Adipocyte (in vitro differentiated cells): ENCODE measurements around the gene SLCO3A1.
A peak's percentile ranks its signal among the peaks of the same experiment; 100 is the strongest.

Experiments
- DNase-seq: peaks from one replicate; pipeline ENCODE4 v3.0.0-alpha.2; 2015; ENCODE audit warnings: low read depth
- H3K27me3 ChIP-seq: replicated peaks from 2 replicates; pipeline ENCODE4 v1.7.0; 2013; ENCODE audit warnings: mild to moderate bottlenecking, low read length, moderate library complexity; ENCODE audit not compliant: control insufficient read depth, insufficient read depth
- H3K36me3 ChIP-seq: 2 replicates; pipeline ENCODE4 v1.7.0; 2013; ENCODE audit warnings: low read length, mild to moderate bottlenecking, moderate library complexity; ENCODE audit not compliant: control insufficient read depth, insufficient read depth, severe bottlenecking
- H3K4me1 ChIP-seq: 2 replicates; pipeline ENCODE4 v1.7.0; 2013; ENCODE audit warnings: mild to moderate bottlenecking, low read length, moderate library complexity; ENCODE audit not compliant: control insufficient read depth, insufficient read depth
- H3K4me3 ChIP-seq: 2 replicates; pipeline ENCODE4 v1.7.0; 2013; ENCODE audit warnings: mild to moderate bottlenecking, low read length, moderate library complexity
- H3K9ac ChIP-seq: 2 replicates; pipeline ENCODE4 v1.7.0; 2013; ENCODE audit warnings: mild to moderate bottlenecking, low read length, moderate library complexity
- H3K9me3 ChIP-seq: 2 replicates; pipeline ENCODE4 v1.7.0; 2013; ENCODE audit warnings: mild to moderate bottlenecking, low read length, moderate library complexity; ENCODE audit not compliant: control insufficient read depth

The SLCO3A1 gene

DNA sequence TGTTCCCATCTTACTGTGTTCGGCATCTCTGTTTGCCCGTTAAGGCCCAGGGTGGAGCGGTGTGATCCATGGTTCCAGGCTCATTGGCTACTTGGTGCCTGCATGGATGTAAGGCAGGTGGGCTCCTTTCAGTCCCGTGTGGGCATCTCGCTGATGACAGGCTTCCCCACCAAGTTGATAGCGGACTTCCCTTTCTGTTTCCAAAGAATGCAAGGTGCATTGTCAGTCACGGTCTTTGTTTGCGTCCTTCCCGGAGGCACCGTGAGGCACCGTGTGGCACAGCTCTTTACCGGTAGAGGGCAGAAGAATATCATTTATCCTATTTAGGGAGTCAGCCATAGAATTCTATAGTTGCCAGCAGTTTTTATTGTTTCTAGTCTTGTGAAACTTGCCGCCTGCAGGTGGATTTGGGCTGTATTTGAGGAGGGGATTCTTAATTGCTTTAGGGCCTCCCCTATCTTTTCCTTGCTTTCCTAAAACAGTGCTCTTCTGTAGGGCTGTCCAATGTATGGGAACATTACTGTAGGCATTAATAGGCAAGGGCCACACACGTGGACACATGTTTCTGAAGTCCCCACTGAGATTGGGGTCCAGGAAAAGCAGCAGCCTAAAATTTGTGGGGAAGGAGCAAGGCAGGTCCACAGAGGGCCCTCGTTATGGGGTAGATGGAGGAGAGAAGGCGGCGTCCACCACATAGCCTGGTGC lies 244.1 kb downstream of the SLCO3A1 start:
- peak; percentile 87 for DNase-seq
- Histone ChIP-seq H3K4me3 (no peak overlapping the region), H3K9me3 (no peaks in the 10 kb centered on the region), H3K36me3 (peaks cover 7% of the 10 kb centered on the region), H3K4me1 (no peaks in the 10 kb centered on the region), H3K27me3 (no peaks in the 10 kb centered on the region), H3K9ac (no peak overlapping the region)

DNA sequence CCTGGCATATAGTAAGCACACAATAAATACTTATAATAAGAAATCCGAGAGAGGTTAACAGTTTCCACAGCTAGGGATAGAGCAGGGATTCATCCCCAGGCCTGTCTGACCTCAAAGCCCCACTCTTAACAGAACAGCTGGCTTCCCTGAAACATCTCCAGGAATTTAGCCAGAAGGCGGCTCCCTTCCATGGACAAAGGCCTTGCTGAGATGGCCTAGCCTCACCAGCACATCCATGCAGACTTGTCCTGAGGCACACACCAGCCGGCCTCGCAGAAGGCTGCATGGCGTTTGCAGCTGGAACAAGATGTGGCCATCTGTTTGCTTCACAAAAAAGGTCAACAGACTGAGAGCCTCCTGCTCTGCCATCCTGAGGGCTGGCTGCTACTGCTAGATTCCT lies 245.4 kb downstream of the SLCO3A1 start:
- DNase-seq, result no peak
- Histone ChIP-seq H3K4me3 (no peak overlapping the region), H3K4me1 (no peaks in the 10 kb centered on the region), H3K36me3 (peaks cover 7% of the 10 kb centered on the region), H3K9ac (no peak overlapping the region), H3K9me3 (no peaks in the 10 kb centered on the region), H3K27me3 (no peaks in the 10 kb centered on the region)

DNA sequence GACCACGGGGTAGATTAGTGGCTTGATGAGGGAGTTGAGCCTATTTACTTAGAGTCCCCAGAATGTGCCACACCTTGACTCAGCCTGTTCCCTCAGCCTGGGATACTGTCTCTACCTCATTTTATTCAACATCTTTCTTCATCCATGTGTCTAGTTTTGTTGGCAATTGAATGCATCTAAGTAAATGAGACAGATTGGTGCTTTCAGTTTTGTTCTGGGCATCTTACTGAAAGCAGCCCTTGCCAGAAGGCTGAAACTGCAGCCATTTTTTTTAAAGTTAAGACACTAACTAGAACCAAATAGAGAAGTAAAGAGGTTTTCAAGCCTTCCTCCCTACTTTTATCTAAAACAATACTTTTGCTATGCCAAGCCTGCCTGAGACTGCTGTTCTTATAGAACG lies 246.8 kb downstream of the SLCO3A1 start:
- Histone ChIP-seq H3K27me3 (no peaks in the 10 kb centered on the region), H3K9ac (no peak overlapping the region), H3K4me3 (no peak overlapping the region), H3K36me3 (peaks cover 7% of the 10 kb centered on the region), H3K4me1 (no peaks in the 10 kb centered on the region), H3K9me3 (no peaks in the 10 kb centered on the region)
- DNase-seq, result no peak

DNA sequence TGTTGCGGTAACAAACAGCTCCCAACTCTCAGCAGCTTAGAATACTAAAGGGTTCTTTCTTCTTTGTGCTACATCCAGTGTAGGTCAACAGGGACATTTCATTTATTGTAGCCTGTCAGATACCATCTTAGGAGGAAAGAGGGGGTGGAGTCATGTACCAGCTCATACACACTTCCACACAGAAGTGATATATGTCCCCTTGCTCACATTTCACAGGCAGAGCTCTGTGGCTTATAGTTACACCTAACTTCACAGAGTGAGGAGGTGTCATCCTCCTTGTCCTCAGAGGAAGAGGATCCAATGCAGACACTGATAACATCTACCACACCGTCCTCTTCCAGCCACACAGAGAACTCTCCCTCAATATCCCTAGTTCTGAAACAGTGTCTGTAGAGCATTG lies 247.2 kb downstream of the SLCO3A1 start:
- H3K9me3 ChIP-seq, result no peaks in the 10 kb centered on the region
- no peak overlapping the region for H3K9ac ChIP-seq
- no peaks in the 10 kb centered on the region for H3K27me3 ChIP-seq
- H3K4me1 ChIP-seq, result no peaks in the 10 kb centered on the region
- H3K36me3 ChIP-seq, result peaks cover 9% of the 10 kb centered on the region
- H3K4me3 ChIP-seq, result no peak overlapping the region
- DNase-seq, result no peak

DNA sequence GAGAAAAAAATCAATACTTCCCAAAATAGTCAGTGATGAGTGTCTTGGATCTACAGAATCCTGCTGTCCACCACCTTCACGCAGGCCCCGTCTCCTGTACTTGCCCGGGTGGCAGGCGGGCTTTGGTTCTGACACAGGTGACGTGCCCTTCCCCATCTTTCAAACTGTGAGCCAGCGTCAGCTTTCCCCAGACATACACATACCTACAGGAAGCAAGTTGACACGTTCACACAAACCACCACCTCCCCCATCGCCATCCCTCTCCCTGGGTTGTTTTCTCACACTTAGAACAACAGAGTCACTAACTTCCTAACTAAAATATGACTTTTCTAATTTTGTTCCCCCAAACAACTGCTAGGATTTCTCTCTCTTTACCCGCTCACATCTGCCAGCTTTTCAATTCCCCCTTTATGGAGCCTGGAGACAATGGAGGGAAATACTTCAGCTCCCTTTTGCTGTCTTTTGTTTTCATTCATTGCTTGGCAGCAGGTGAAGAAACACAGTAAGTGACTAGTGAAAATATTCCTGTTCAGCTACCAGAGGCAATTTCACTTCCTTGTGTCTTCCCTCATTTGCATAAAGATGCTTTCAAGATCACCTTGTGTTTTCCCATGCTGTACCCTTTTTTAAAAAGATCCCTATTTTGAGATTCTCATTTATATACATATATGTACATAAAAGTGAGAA lies 248.3 kb downstream of the SLCO3A1 start:
- Histone ChIP-seq H3K9me3 (no peaks in the 10 kb centered on the region), H3K9ac (no peak overlapping the region), H3K36me3 (peaks cover 3% of the 10 kb centered on the region), H3K4me3 (no peak overlapping the region), H3K27me3 (no peaks in the 10 kb centered on the region), H3K4me1 (no peaks in the 10 kb centered on the region)
- DNase-seq, result no peak

DNA sequence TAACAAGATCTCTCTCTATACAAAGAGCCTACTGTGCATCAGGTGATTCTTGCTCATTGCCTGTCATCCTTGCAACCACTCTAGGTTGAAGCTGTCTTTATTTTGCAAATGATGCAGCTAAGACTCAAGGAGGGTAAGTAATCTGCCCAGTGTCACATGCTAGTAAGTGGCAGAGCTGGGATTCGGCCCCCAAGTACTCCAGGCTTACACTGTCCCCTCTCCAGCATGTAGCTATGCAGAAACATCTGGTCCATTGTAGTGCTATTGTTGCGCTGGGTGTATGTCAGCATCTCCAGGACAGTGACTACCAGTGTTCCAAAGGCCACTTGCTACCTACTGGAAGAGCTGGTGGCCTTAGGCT lies 248.9 kb downstream of the SLCO3A1 start:
- no peak overlapping the region for H3K9ac ChIP-seq
- no peaks in the 10 kb centered on the region for H3K27me3 ChIP-seq
- no peak for DNase-seq
- peaks cover 3% of the 10 kb centered on the region for H3K36me3 ChIP-seq
- H3K4me3 ChIP-seq, result no peak overlapping the region
- no peaks in the 10 kb centered on the region for H3K4me1 ChIP-seq
- no peaks in the 10 kb centered on the region for H3K9me3 ChIP-seq

DNA sequence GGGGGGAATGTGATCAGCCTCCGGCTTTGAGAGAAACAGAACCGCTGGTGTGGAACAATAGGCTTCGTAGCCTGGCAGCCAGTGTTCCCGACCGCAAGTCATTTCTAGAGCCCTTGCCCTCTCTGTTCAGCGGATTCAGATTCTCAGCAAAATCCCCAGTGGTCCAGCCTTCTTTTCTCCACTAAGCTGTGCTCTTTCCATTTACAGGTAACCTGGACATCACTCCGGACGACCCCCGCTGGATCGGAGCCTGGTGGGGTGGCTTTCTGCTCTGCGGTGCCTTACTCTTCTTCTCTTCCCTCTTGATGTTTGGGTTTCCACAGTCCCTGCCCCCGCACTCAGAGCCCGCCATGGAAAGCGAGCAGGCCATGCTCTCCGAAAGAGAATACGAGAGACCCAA lies 250.6 kb downstream of the SLCO3A1 start:
- Histone ChIP-seq H3K4me3 (no peak overlapping the region), H3K9ac (no peak overlapping the region), H3K27me3 (no peaks in the 10 kb centered on the region), H3K4me1 (no peaks in the 10 kb centered on the region), H3K36me3 (peaks cover 3% of the 10 kb centered on the region), H3K9me3 (no peaks in the 10 kb centered on the region)
- no peak for DNase-seq

DNA sequence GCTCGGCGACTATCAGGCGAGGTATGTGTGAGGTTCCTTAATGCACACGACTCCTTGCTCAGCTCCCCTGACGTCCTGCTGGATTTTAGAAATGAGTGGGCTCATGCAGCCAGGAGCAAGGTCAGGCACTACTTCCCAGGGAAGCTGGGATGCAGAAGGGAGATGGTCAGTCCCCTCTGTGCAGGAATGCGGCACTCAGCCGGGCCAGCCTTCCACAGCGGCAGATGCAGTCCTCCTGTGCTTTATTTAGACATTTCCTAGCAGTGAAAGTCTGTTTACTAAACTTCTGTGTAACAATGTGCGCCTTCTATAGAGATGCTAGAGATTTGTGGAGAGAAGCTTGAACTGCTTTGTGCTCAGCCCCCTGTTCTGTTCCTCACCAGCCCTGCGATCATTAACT lies 252.1 kb downstream of the SLCO3A1 start:
- no peak for DNase-seq
- peaks cover 3% of the 10 kb centered on the region for H3K27me3 ChIP-seq
- peaks cover 3% of the 10 kb centered on the region for H3K36me3 ChIP-seq
- no peak overlapping the region for H3K9ac ChIP-seq
- H3K4me1 ChIP-seq, result no peaks in the 10 kb centered on the region
- no peak overlapping the region for H3K4me3 ChIP-seq
- H3K9me3 ChIP-seq, result no peaks in the 10 kb centered on the region

DNA sequence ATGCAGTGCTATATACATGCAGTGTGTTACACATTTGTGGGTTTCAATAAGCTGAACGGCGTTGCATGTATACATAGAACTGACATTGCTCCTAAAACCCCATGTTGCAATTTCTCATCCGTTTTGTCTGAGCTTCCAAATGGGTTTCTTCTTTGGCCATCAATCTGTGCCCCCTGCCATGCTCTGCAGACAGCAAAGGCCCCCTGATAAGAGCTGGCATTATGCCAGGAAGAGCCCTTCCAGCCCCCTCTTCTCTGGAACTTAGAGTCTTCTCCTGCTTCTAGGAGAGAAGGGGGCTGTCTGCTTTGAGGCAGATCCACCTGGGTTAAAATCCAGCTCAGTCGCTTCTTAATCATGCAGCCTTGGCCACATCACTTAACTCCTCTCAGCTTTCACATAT lies 254.0 kb downstream of the SLCO3A1 start:
- peaks cover 7% of the 10 kb centered on the region for H3K4me1 ChIP-seq
- H3K9ac ChIP-seq, result no peak overlapping the region
- no peak overlapping the region for H3K4me3 ChIP-seq
- peaks cover 3% of the 10 kb centered on the region for H3K27me3 ChIP-seq
- H3K36me3 ChIP-seq, result peaks cover 3% of the 10 kb centered on the region
- H3K9me3 ChIP-seq, result no peaks in the 10 kb centered on the region
- DNase-seq, result no peak

DNA sequence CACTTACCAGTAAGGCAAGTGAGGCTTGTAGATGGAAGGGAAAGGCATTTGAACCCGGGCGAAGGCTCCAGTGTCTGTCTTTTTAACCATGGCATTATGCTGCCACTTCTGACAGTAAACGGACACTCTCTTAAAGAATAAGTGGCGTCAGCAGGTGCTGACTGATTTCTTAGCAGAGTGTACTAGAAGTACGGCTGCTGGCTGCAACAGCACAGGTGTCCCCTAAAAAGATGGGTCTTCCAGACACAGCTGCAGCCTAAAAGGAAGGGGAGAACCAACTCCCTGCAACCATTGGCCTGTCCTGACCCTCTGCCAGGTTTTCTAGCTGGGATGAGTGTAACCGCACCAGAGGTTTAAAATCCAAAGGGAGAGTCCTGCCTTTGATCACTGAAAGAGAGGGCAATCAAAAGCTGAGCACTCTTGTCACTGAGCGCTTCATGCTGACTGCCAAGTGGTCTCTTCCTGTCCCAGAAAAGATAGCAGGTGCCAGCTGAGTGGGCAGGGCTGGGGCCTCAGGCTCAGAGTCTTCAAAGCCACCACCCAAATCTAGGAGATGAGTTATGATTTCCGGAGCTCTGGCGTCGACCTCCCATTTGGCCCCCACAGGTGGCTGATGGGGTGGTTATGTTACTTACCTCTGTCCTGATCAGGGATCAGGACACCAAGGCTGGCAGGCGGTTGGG lies 255.8 kb downstream of the SLCO3A1 start:
- no peak for DNase-seq
- Histone ChIP-seq H3K36me3 (peaks cover 3% of the 10 kb centered on the region), H3K4me3 (no peak overlapping the region), H3K27me3 (peaks cover 3% of the 10 kb centered on the region), H3K4me1 (peaks cover 7% of the 10 kb centered on the region), H3K9ac (no peak overlapping the region), H3K9me3 (no peaks in the 10 kb centered on the region)

DNA sequence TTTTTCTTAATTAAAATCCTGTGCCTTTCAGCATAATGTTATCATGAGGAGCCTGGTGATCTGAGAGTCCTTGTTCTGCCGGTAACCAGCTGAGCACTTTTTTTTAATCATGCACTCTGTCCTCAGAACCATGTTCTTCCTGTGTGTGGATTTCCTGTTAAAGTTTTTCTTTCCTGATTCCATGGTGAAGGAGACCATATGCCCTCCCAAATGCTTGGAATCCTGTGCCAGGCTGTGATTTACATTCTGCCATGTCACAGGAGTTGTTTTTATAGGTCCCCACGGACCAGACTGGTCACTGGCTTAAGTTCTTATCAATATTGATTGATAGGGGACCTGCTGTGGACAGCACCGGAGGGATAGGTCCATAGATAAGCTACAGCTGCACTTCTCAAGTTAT lies 257.8 kb downstream of the SLCO3A1 start:
- Histone ChIP-seq H3K27me3 (peaks cover 3% of the 10 kb centered on the region), H3K4me1 (peaks cover 7% of the 10 kb centered on the region), H3K36me3 (peaks cover 4% of the 10 kb centered on the region), H3K9ac (no peak overlapping the region), H3K9me3 (no peaks in the 10 kb centered on the region), H3K4me3 (no peak overlapping the region)
- DNase-seq, result no peak
